Measurements from ENCODE around the gene E2F4. TPM values are rescaled to one million over a fixed set of nuclear protein-coding genes. Genes with fewer than 3 reads are reported as not detected.
A peak's percentile ranks its signal among the peaks of the same experiment; 100 is the strongest.

The E2F4 gene
- total RNA-seq, 1 donor from 2014 or later: 47.1 TPM

- DNase-seq (ENCODE audit: low read depth): no peak
- FAIRE-seq: no peak
- Histone ChIP-seq H3K4me3 (ENCODE audit: low read depth, low read length) (peak overlapping the region; percentile 82), H3K36me3 (ENCODE audit: control insufficient read depth, insufficient read depth, low read length) (peaks cover 21% of the 10 kb centered on the region), H3K27me3 (ENCODE audit: control insufficient read depth, insufficient read depth, low read length) (no peaks in the 10 kb centered on the region)
- no peak for TF ChIP-seq CTCF (IDR thresholded peaks at IDR 0.05; ENCODE audit: insufficient read depth, low read length, severe bottlenecking)
Observed at GRCh38 chr16:67227567-67227921, 35.6 kb downstream of the E2F4 start.

- TF ChIP-seq CTCF (IDR thresholded peaks at IDR 0.05; ENCODE audit: insufficient read depth, low read length, severe bottlenecking): no peak
- DNase-seq (ENCODE audit: low read depth) (no peak), FAIRE-seq (no peak)
- peak overlapping the region; percentile 82 for H3K4me3 ChIP-seq (ENCODE audit: low read depth, low read length)
- peaks cover 21% of the 10 kb centered on the region for H3K36me3 ChIP-seq (ENCODE audit: control insufficient read depth, insufficient read depth, low read length)
- H3K27me3 ChIP-seq (ENCODE audit: control insufficient read depth, insufficient read depth, low read length): no peaks in the 10 kb centered on the region
Observed at GRCh38 chr16:67228034-67228785, 36.3 kb downstream of the E2F4 start.

- TF ChIP-seq CTCF (IDR thresholded peaks at IDR 0.05; ENCODE audit: insufficient read depth, low read length, severe bottlenecking): no peak
- peaks cover 23% of the 10 kb centered on the region for H3K36me3 ChIP-seq (ENCODE audit: control insufficient read depth, insufficient read depth, low read length)
- no peaks in the 10 kb centered on the region for H3K27me3 ChIP-seq (ENCODE audit: control insufficient read depth, insufficient read depth, low read length)
- H3K4me3 ChIP-seq (ENCODE audit: low read depth, low read length): no peak overlapping the region
- DNase-seq (ENCODE audit: low read depth) (no peak), FAIRE-seq (no peak)
Observed at GRCh38 chr16:67228905-67229304, 37.0 kb downstream of the E2F4 start.

GRCh38 chr16:67229906-67230808 lies 38.2 kb downstream of the E2F4 start:
- Histone ChIP-seq H3K27me3 (ENCODE audit: control insufficient read depth, insufficient read depth, low read length) (no peaks in the 10 kb centered on the region), H3K4me3 (ENCODE audit: low read depth, low read length) (no peak overlapping the region), H3K36me3 (ENCODE audit: control insufficient read depth, insufficient read depth, low read length) (peaks cover 25% of the 10 kb centered on the region)
- FAIRE-seq (no peak), DNase-seq (ENCODE audit: low read depth) (no peak)
- no peak for TF ChIP-seq CTCF (IDR thresholded peaks at IDR 0.05; ENCODE audit: insufficient read depth, low read length, severe bottlenecking)

- Histone ChIP-seq H3K36me3 (ENCODE audit: control insufficient read depth, insufficient read depth, low read length) (peaks cover 27% of the 10 kb centered on the region), H3K4me3 (ENCODE audit: low read depth, low read length) (no peak overlapping the region), H3K27me3 (ENCODE audit: control insufficient read depth, insufficient read depth, low read length) (no peaks in the 10 kb centered on the region)
- FAIRE-seq (no peak), DNase-seq (ENCODE audit: low read depth) (no peak)
- no peak for TF ChIP-seq CTCF (IDR thresholded peaks at IDR 0.05; ENCODE audit: insufficient read depth, low read length, severe bottlenecking)
Observed at GRCh38 chr16:67230809-67231660, 39.1 kb downstream of the E2F4 start.
